ENCODE data around the gene GKN2.

DNA sequence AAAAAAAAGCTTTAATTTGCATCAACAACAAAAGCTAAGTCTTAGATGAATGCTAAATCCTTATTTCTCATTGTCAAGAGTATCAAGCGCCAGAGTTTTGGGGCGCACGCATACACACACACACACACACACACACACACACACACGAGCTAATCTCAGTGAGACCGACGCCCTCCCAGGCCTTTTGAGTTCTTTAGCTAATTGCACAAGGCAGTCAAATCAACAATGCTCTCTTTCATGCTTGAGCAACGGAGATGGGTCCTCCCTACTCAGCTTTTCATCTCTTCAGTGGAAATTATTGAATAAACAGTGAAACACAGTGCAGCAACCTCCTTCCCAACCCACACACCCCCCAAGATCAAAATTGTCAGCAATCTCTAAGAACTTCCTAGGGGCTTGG lies 41.0 kb upstream of the GKN2 start:
- TF ChIP-seq EZH2 (IDR thresholded peaks at IDR 0.05), result no peak
- TF ChIP-seq POLR2AphosphoS5 (IDR thresholded peaks at IDR 0.05; ENCODE audit: borderline replicate concordance, low read depth, low read length), result no peak

Measured in SK-N-MC (cell line).